SU-DHL-6 (cell line): ENCODE data around the gene DCXR.

ENCODE experiments used
- H2AFZ ChIP-seq: fragments of 200-600 bp; sonication (generic); 2 replicates; pipeline ENCODE4 v1.6.1; 2014; ENCODE audit warnings: low read depth, mild to moderate bottlenecking, moderate library complexity, mixed read lengths, antibody characterized with exemption, low read length; ENCODE audit not compliant: severe bottlenecking
- H3F3A ChIP-seq: fragments of 200-600 bp; shearing (Covaris generic); 2 replicates; pipeline ENCODE4 v1.6.0; 2016; ENCODE audit warnings: antibody characterized with exemption, mild to moderate bottlenecking; ENCODE audit not compliant: insufficient read depth
- H3K27ac ChIP-seq: fragments of 200-600 bp; sonication (generic); 2 replicates; pipeline ENCODE4 v1.5.1; 2016; ENCODE audit warnings: low read depth, mild to moderate bottlenecking, low read length, moderate library complexity, mixed read lengths
- H3K27me3 ChIP-seq: fragments of 200-600 bp; sonication (generic), shearing (Covaris generic); 2 replicates; pipeline ENCODE4 v1.6.0; 2014; ENCODE audit warnings: mild to moderate bottlenecking, low read length
- H3K36me3 ChIP-seq: fragments of 200-600 bp; sonication (generic); 2 replicates; pipeline ENCODE4 v1.6.1; 2014; ENCODE audit warnings: mild to moderate bottlenecking, low read length, mixed read lengths
- H3K4me2 ChIP-seq: fragments of 300-600, 200-600 bp; shearing (Covaris generic), sonication (generic); 2 replicates; pipeline ENCODE4 v1.6.0; 2014; ENCODE audit warnings: low read length, low read depth, mild to moderate bottlenecking; ENCODE audit not compliant: poor library complexity, severe bottlenecking
- H3K4me3 ChIP-seq: fragments of 200-600 bp; sonication (generic); 2 replicates; pipeline ENCODE4 v1.5.1; 2014; ENCODE audit warnings: antibody characterized with exemption, low read length, mild to moderate bottlenecking, mixed read lengths; ENCODE audit not compliant: insufficient read depth, poor library complexity, severe bottlenecking
- H3K79me2 ChIP-seq: fragments of 200-600 bp; sonication (generic); 2 replicates; pipeline ENCODE4 v1.6.1; 2014; ENCODE audit warnings: mild to moderate bottlenecking, low read length, moderate library complexity; ENCODE audit not compliant: insufficient read depth
- H3K9ac ChIP-seq: fragments of 200-600 bp; sonication (generic); 2 replicates; pipeline ENCODE4 v1.7.0; 2014; ENCODE audit warnings: mild to moderate bottlenecking, low read length
- H3K9me2 ChIP-seq: fragments of 200-600 bp; sonication (generic); replicated peaks from 2 replicates; pipeline ENCODE4 v1.6.1; 2014; ENCODE audit warnings: low read length; ENCODE audit not compliant: insufficient read depth
- H3K9me3 ChIP-seq: fragments of 200-600 bp; sonication (generic); 2 replicates; pipeline ENCODE4 v1.6.1; 2014; ENCODE audit warnings: low read length, mixed read lengths; ENCODE audit not compliant: insufficient read depth
- H4K20me1 ChIP-seq: fragments of 200-600 bp; sonication (generic); 2 replicates; pipeline ENCODE4 v1.6.1; 2014; ENCODE audit warnings: low read depth, mild to moderate bottlenecking, antibody characterized with exemption, low read length, moderate library complexity, mixed read lengths
- EZH2phosphoT487 ChIP-seq: fragments of 200-600 bp; sonication (generic), shearing (Covaris generic); conservative IDR thresholded peaks from 2 replicates; pipeline ENCODE4 v1.6.1; 2018; ENCODE audit warnings: mild to moderate bottlenecking, antibody characterized with exemption, low read length, moderate library complexity, mixed read lengths
- TF ChIP-seq, protein P1 (sequence below): fragments of 200-600 bp; sonication (generic); IDR thresholded peaks from one replicate; pipeline ENCODE4 v1.5.1; 2017; ENCODE audit warnings: antibody characterized with exemption, mild to moderate bottlenecking, low read length, moderate library complexity; ENCODE audit not compliant: insufficient read depth, poor library complexity, severe bottlenecking

Gene DCXR

GRCh38 chr17:82048571-82048971, 11.1 kb upstream of the DCXR start:
- Histone ChIP-seq H3F3A (no peaks in the 10 kb centered on the region), H4K20me1 (no peaks in the 10 kb centered on the region), H3K36me3 (no peaks in the 10 kb centered on the region), H3K27ac (no peak overlapping the region), H3K4me3 (no peak overlapping the region), H3K9ac (no peak overlapping the region), H3K9me3 (no peaks in the 10 kb centered on the region), H3K9me2 (no peaks in the 10 kb centered on the region), H3K27me3 (no peaks in the 10 kb centered on the region), H3K79me2 (peaks cover 10% of the 10 kb centered on the region), H3K4me2 (no peak overlapping the region), H2AFZ (no peak overlapping the region)
- no peak for TF ChIP-seq EZH2phosphoT487
- TF ChIP-seq, protein P1, sequence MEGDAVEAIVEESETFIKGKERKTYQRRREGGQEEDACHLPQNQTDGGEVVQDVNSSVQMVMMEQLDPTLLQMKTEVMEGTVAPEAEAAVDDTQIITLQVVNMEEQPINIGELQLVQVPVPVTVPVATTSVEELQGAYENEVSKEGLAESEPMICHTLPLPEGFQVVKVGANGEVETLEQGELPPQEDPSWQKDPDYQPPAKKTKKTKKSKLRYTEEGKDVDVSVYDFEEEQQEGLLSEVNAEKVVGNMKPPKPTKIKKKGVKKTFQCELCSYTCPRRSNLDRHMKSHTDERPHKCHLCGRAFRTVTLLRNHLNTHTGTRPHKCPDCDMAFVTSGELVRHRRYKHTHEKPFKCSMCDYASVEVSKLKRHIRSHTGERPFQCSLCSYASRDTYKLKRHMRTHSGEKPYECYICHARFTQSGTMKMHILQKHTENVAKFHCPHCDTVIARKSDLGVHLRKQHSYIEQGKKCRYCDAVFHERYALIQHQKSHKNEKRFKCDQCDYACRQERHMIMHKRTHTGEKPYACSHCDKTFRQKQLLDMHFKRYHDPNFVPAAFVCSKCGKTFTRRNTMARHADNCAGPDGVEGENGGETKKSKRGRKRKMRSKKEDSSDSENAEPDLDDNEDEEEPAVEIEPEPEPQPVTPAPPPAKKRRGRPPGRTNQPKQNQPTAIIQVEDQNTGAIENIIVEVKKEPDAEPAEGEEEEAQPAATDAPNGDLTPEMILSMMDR: no peak

- H3K79me2 ChIP-seq: peaks cover 10% of the 10 kb centered on the region
- no peak overlapping the region for H3K9ac ChIP-seq
- no peak overlapping the region for H3K4me3 ChIP-seq
- no peaks in the 10 kb centered on the region for H3K9me2 ChIP-seq
- TF ChIP-seq, protein P1: no peak
- no peak for TF ChIP-seq EZH2phosphoT487
- H3K9me3 ChIP-seq: no peaks in the 10 kb centered on the region
- H3K27me3 ChIP-seq: no peaks in the 10 kb centered on the region
- H3K4me2 ChIP-seq: no peak overlapping the region
- no peak overlapping the region for H2AFZ ChIP-seq
- H3K36me3 ChIP-seq: no peaks in the 10 kb centered on the region
- no peaks in the 10 kb centered on the region for H4K20me1 ChIP-seq
- no peak overlapping the region for H3K27ac ChIP-seq
- H3F3A ChIP-seq: no peaks in the 10 kb centered on the region
Measured at GRCh38 chr17:82047914-82048570, 10.5 kb upstream of the DCXR start.

DNA sequence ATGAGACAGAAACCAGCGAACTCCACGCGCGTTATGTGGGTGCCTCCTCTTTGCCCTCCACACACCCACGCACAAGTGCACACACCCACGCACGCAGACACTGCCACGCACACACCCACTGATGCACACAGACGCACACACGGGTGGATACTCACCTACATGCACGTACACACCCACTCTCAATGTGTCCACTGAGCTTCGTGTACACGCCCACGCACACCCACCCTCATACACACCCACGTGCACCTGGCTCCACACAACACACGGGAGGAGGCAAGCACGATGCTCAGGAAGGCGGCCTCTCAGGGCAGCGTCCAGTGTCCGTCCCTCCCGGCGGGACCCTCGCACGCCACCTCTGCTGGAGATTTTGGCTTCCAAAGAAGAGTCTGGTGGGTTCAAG, 9.9 kb upstream of the DCXR start:
- no peak overlapping the region for H3K27ac ChIP-seq
- no peak overlapping the region for H3K4me2 ChIP-seq
- no peaks in the 10 kb centered on the region for H3K36me3 ChIP-seq
- H3K27me3 ChIP-seq: no peaks in the 10 kb centered on the region
- no peak overlapping the region for H3K9ac ChIP-seq
- no peaks in the 10 kb centered on the region for H4K20me1 ChIP-seq
- no peak overlapping the region for H3K4me3 ChIP-seq
- TF ChIP-seq, protein P1: no peak
- TF ChIP-seq EZH2phosphoT487: no peak
- no peaks in the 10 kb centered on the region for H3F3A ChIP-seq
- H3K9me2 ChIP-seq: no peaks in the 10 kb centered on the region
- H3K79me2 ChIP-seq: peaks cover 4% of the 10 kb centered on the region
- H3K9me3 ChIP-seq: no peaks in the 10 kb centered on the region
- H2AFZ ChIP-seq: no peak overlapping the region
